K562 (cell line): Measurements from ENCODE around the gene DNAJC25. TPM values are rescaled to one million over a fixed set of nuclear protein-coding genes. Genes with fewer than 3 reads are reported as not detected.

Experiments
- ATAC-seq: fragments of 200-7000 bp; cut with Tn5 transposase; 3 replicates; pipeline ENCODE4 v1.9.1; 2020; ENCODE audit warnings: moderate library complexity
- BruUV-seq: library from RNA; stranded (reverse); fragments of 400-500 nt; replicated peaks from 2 replicates; lab custom pipeline; 2021; lab: Mats Ljungman, UMichigan
- CTCF ChIA-PET: fragments of 300-600 bp; formaldehyde crosslinking; extraction: SDS; loops from one replicate; lab custom pipeline; 2021; ENCODE audit warnings: low intra/inter-chr PET ratio; lab: Yijun Ruan, JAX
- POLR2A ChIA-PET: fragments of 300-600, 350-650 bp; sonication (Branson Sonifier 250); formaldehyde crosslinking; extraction: SDS; loops from one replicate; lab custom pipeline; 2021; ENCODE audit warnings: antibody characterized with exemption, inconsistent platforms; lab: Yijun Ruan, JAX
- DNase-seq, 4 experiments: peaks; one replicate each; pipeline versions ENCODE4 v3.0.0 to v3.0.0-alpha.2; 2011 to 2018; ENCODE audit warnings: low spot score in 3 of 4, mixed read lengths in 3 of 4; ENCODE audit errors: extremely low read depth in 1 of 4
- FAIRE-seq: peaks from 2 replicates; lab custom pipeline; 2011; peaks lifted over from hg19 to GRCh38; lab: Jason Lieb, UNC
- H2AFZ ChIP-seq: 2 replicates; pipeline ENCODE4 v1.6.0; 2011; ENCODE audit warnings: low read depth, low read length, control low read depth, inconsistent platforms
- H3K27ac ChIP-seq: fragments of 200-600 bp; 3 replicates; pipeline ENCODE4 v1.8.0; 2011; ENCODE audit warnings: low read depth, mild to moderate bottlenecking, control low read depth, inconsistent platforms, low read length, moderate library complexity, mixed read lengths; ENCODE audit errors: extremely low read depth
- H3K27me3 ChIP-seq, 2 experiments: fragments of 300-600 bp in 1 of 2; 2 replicates in 1 of 2; 3 replicates in 1 of 2; pipeline versions ENCODE4 v1.6.0 to v1.8.0; 2011; ENCODE audit warnings: inconsistent platforms in 2 of 2, low read length in 2 of 2, mild to moderate bottlenecking in 1 of 2, mixed read lengths in 1 of 2, moderate library complexity in 1 of 2; ENCODE audit not compliant: control insufficient read depth in 2 of 2, insufficient read depth in 2 of 2
- H3K36me3 ChIP-seq: fragments of 300-600 bp; 3 replicates; pipeline ENCODE4 v1.8.0; 2011; ENCODE audit warnings: mild to moderate bottlenecking, low read length, inconsistent platforms; ENCODE audit not compliant: control insufficient read depth, insufficient read depth
- H3K4me1 ChIP-seq, 2 experiments: fragments of 200-600 bp in 1 of 2; replicated peaks in 1 of 2; 2 replicates in 1 of 2; 3 replicates in 1 of 2; pipeline versions ENCODE4 v1.5.1 to v1.8.0; 2011; ENCODE audit warnings: inconsistent platforms in 2 of 2, low read length in 2 of 2, mild to moderate bottlenecking in 1 of 2, mixed read lengths in 1 of 2, moderate library complexity in 1 of 2; ENCODE audit not compliant: control insufficient read depth in 2 of 2, insufficient read depth in 2 of 2
- H3K4me2 ChIP-seq: 2 replicates; pipeline ENCODE4 v1.6.1; 2011; ENCODE audit warnings: low read length, control low read depth, inconsistent platforms, mixed read lengths; ENCODE audit not compliant: insufficient read depth
- H3K4me3 ChIP-seq: fragments of 200-600 bp; sonication (generic), shearing (Covaris generic); 2 replicates; pipeline ENCODE4 v1.5.1; 2016; ENCODE audit warnings: control low read depth, inconsistent platforms
- H3K79me2 ChIP-seq: fragments of 200-600 bp; 3 replicates; pipeline ENCODE4 v1.8.0; 2011; ENCODE audit warnings: low read length, inconsistent platforms; ENCODE audit not compliant: control insufficient read depth, insufficient read depth
- H3K9ac ChIP-seq, 2 experiments: 2 replicates each; pipeline versions ENCODE4 v1.6.0 to v1.6.1; 2011; ENCODE audit warnings: low read depth in 2 of 2, low read length in 2 of 2, control low read depth in 1 of 2, inconsistent platforms in 1 of 2, mild to moderate bottlenecking in 1 of 2, mixed read lengths in 1 of 2; ENCODE audit not compliant: insufficient read depth in 1 of 2
- H3K9me1 ChIP-seq: one replicate; pipeline ENCODE4 v1.6.0; 2011; ENCODE audit warnings: inconsistent platforms, mild to moderate bottlenecking, low read length, moderate library complexity; ENCODE audit not compliant: control insufficient read depth, insufficient read depth
- H3K9me3 ChIP-seq: replicated peaks from 2 replicates; pipeline ENCODE4 v1.5.1; 2011; ENCODE audit warnings: low read depth, low read length, inconsistent platforms; ENCODE audit not compliant: control insufficient read depth, insufficient read depth
- H4K20me1 ChIP-seq: replicated peaks from 2 replicates; pipeline ENCODE4 v1.6.1; 2011; ENCODE audit warnings: low read length, inconsistent platforms, mixed read lengths; ENCODE audit not compliant: control insufficient read depth, insufficient read depth
- ARHGAP35 ChIP-seq: fragments of 450-650 bp; IDR thresholded peaks from 2 replicates; pipeline ENCODE4 v1.6.1; 2018; ENCODE audit not compliant: partially characterized antibody
- EGR1 ChIP-seq: fragments of 450-650 bp; conservative IDR thresholded peaks from 2 replicates; pipeline ENCODE4 v1.6.1; 2017; ENCODE audit warnings: mild to moderate bottlenecking
- ZBED1 ChIP-seq: IDR thresholded peaks from 2 replicates; pipeline ENCODE4 v1.6.1; 2014
- ZNF217 ChIP-seq: sonication (generic); formaldehyde crosslinking; IDR thresholded peaks from 2 replicates; pipeline ENCODE4 v1.8.0; 2022; ENCODE audit warnings: mild to moderate bottlenecking, missing genetic modification reagents
- ZNF253 ChIP-seq: fragments of 250-450 bp; sonication (Bioruptor Pico); conservative IDR thresholded peaks from 2 replicates; pipeline ENCODE4 v1.6.1; 2021; ENCODE audit warnings: mild to moderate bottlenecking
- WGBS: fragments of 100-300 bp; shearing (Covaris generic); methylation state at CpG from one replicate; pipeline ENCODE4 v1.1.6; 2016; ENCODE audit warnings: low coverage, mixed read lengths; ENCODE audit not compliant: insufficient coverage; ENCODE audit errors: missing lambda C conversion rate; 5-methylcytosine and 5-hydroxymethylcytosine counted together
- in situ Hi-C: fragments of 300-500 bp; cut with MboI; formaldehyde crosslinking; loops from 4 replicates; pipeline ENCODE4 v1.15.0; 2018; ENCODE audit warnings: inconsistent platforms, mixed read lengths
- intact Hi-C: fragments of 100-400 bp; cut with micrococcal nuclease; formaldehyde crosslinking; loops from 2 replicates; pipeline ENCODE4 v1.14.2; 2022
- polyA plus RNA-seq, 8 experiments: library from polyadenylated mRNA; depleted of rRNA in 4 of 8; stranded (reverse) in 5 of 8; unstranded in 3 of 8; fragments of >200 nt; fragmentation: Nextera tagmentation in 2 of 8; fragmentation: Illumina TruSeq in 1 of 8; extraction: Ambion mirVana in 2 of 8; extraction: Trizol in 1 of 8; gene quantifications; 2 replicates each; pipeline versions ENCODE4 v1.2.1 to v1.2.3, GENCODE V29; 2011 to 2014; ENCODE audit warnings: inconsistent platforms in 1 of 8, missing spikeins in 1 of 8
- total RNA-seq, 7 experiments: library from RNA; depleted of rRNA in 6 of 7; stranded (reverse); fragments of >200 nt in 6 of 7; fragmentation: Illumina TruSeq in 2 of 7; extraction: Trizol in 2 of 7; gene quantifications; 2 replicates each; pipeline versions ENCODE4 v1.2.1 to v1.2.3, GENCODE V29; 2011 to 2021; ENCODE audit warnings: low replicate concordance in 1 of 7
- TF ChIP-seq, protein P1 (sequence below): sonication (generic); formaldehyde crosslinking; IDR thresholded peaks from 2 replicates; pipeline ENCODE4 v1.8.1; 2022; ENCODE audit warnings: missing genetic modification reagents

Gene DNAJC25
- total and polyA plus RNA-seq, 9 of the 15 experiments (the other 6 are each of a cell fraction or from before 2014, with no cell fraction given), result 3.7 to 11.2 (median 7.1) TPM

DNA sequence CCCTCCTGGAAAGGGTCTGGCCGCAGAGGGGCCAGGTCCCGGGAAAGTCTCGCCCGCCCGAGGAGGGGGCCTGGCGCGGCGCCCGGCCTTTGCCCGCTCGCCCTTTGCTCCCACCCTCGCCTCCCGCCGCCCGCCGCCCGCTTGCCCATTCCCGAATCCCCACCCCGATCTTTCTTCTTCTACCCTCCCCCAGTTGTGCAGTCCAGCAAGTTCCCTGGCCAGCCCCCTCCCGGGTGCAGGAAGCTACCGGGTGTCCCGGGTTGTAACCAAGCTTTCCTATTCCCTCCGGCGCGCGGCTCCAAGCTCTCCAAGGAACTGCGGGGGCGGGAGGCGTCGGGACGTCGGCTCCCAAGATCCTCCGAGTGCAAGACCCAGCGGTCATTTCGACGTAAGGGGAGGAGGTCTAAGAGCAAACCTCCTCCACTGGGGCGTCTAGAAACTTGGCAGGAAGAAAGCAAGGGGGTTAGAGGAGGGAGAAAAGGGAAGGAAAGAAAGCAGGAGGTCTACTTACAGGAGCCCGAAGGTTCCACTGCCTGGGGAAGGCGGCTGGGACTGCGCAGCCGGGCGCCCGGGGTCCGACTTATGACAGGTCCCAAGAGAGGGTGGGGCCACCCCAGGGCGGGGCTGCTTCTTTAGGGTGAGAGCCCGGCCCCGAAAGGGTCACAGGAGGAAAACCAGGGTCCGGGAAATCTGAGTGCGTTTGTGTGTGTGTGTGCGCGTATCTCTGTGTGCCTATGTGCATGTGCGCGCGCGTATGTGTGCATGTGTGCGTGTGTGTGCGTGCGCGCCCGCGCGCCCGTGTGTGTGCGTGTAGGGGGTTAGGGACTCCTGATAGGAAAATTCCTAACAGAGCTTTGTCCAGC is 31.8 kb upstream of the DNAJC25 start, which contains the start of gene PTGR1:
TSS of gene PTGR1 (minus strand) at position 556 of the 863 bp plus-strand sequence. CDS start 2,225 bp downstream, outside the sequence.
- H4K20me1 ChIP-seq, result no peaks in the 10 kb centered on the region
- TF ChIP-seq EGR1 (peak; percentile 50), ZBED1 (no peak), ZNF253 (CRISPR knock-in tag) (no peak), ARHGAP35 (no peak), ZNF217 (CRISPR knock-in tag) (no peak)
- TF ChIP-seq, protein P1, sequence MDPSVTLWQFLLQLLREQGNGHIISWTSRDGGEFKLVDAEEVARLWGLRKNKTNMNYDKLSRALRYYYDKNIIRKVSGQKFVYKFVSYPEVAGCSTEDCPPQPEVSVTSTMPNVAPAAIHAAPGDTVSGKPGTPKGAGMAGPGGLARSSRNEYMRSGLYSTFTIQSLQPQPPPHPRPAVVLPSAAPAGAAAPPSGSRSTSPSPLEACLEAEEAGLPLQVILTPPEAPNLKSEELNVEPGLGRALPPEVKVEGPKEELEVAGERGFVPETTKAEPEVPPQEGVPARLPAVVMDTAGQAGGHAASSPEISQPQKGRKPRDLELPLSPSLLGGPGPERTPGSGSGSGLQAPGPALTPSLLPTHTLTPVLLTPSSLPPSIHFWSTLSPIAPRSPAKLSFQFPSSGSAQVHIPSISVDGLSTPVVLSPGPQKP (CRISPR knock-in tag), result no peak
- TF ChIP-seq, all 486 proteins: peak for 1
- no peak within 1 kb of the TSS for H3K4me2 ChIP-seq
- ChIA-PET CTCF (interaction anchor here (0.6 kb wide), 1 partner anchor 95 kb away, joined by 3 read pairs; no protein-coding TSS in a partner anchor), POLR2A (no interaction called here)
- intact Hi-C loops, result loop anchor here (5.0 to 10.0 kb wide), 2 partner anchors 125 to 473 kb away; no protein-coding TSS in a partner anchor
- no peaks in the 10 kb centered on the region for H3K79me2 ChIP-seq
- WGBS, result 22% methylated on average over 18 of the region's 64 CpGs
- H2AFZ ChIP-seq, result no peak within 1 kb of the TSS
- H3K27me3 ChIP-seq, result peaks cover 11 to 12% of the 10 kb centered on the region in 2 experiments; a peak in 3 of 5 replicates
- H3K9ac ChIP-seq, result no peak within 1 kb of the TSS
- H3K4me3 ChIP-seq, result no peak within 1 kb of the TSS
- no peaks in the 10 kb centered on the region for H3K36me3 ChIP-seq
- FAIRE-seq (no peak), ATAC-seq (no peak), DNase-seq (no peak)
- in situ Hi-C loops, result no loop called here
- peaks cover 2% of the 10 kb centered on the region; the same call in 1 of the 2 replicates for H3K9me3 ChIP-seq
- no peak within 1 kb of the TSS for H3K27ac ChIP-seq
- no peaks in the 10 kb centered on the region for H3K9me1 ChIP-seq
- BruUV-seq, result no TSS peak
- H3K4me1 ChIP-seq, result peaks cover 2 to 14% of the 10 kb centered on the region in 2 experiments; a peak in 2 of 5 replicates
